NCI-H510A (cell line): ENCODE data around the gene PHF1.

Experiments
- DNase-seq: peaks from one replicate; lab custom pipeline; 2025; lab: John Stamatoyannopoulos, UW

Gene PHF1

DNA sequence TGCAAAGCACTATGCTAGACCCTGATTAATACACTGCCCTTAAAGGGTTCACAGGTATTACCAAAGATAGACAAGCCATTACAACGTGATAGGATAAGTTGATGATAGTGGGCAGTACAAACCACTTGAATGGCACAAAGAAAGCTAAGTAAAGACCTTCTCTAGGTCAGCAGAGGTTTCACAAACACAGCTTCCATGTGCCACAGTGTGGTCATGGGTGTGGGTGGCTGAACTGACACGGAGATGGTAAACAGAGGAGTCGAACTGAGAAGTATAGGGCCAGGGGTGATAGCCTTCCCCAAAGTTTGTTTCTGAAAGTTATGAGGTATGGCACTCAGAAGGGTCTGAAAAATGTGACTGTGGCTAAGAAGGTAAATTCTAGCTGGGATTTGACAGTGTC, 47.9 kb downstream of the PHF1 start:
- DNase-seq, result no peak

DNA sequence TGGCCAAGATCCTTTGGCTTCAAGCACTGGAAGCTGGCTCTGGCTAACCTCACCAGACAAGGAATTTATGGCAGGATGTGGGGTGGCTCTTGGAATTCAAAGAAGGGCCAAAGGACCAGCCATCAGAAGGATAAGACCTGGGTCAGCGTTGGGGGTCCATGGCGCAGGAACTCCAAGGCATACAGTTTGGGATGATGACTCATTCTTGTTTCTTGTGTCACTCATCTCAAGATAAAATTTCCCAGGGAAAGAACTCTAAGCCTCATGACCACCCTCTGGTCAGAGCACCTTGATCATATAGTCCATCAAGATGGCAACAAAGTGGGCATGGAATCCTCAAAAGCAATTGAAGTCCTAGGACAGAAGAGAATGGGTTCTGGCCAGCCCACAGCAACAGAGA, 48.4 kb downstream of the PHF1 start:
- DNase-seq, result no peak
